ENCODE measurements around the gene PREP.
"Not testable (repeated sequence)": the region's sequence is repeated elsewhere in the genome, so short reads cannot be mapped to it uniquely, and the experiment has no call there.

Gene PREP

GRCh38 chr6:105270511-105270910, 132.4 kb downstream of the PREP start:
- DNase-seq (ENCODE audit: low spot score) = peak; percentile 36

GRCh38 chr6:105269390-105269789, 133.5 kb downstream of the PREP start:
- DNase-seq (ENCODE audit: low spot score) = no peak

- DNase-seq (ENCODE audit: low spot score) = no peak
Observed at GRCh38 chr6:105263685-105264610, 138.9 kb downstream of the PREP start.

GRCh38 chr6:105259913-105260889, 142.7 kb downstream of the PREP start:
- DNase-seq (ENCODE audit: low spot score) = no peak

GRCh38 chr6:105258816-105259215, 144.1 kb downstream of the PREP start:
- DNase-seq (ENCODE audit: low spot score) = no peak

- no peak for DNase-seq (ENCODE audit: low spot score)
Observed at GRCh38 chr6:105257340-105257739, 145.5 kb downstream of the PREP start.

- no peak for DNase-seq (ENCODE audit: low spot score)
Observed at GRCh38 chr6:105256619-105257018, 146.3 kb downstream of the PREP start.

- no peak for DNase-seq (ENCODE audit: low spot score)
Observed at GRCh38 chr6:105253787-105254186, 149.1 kb downstream of the PREP start.

GRCh38 chr6:105251689-105252088, 151.2 kb downstream of the PREP start:
- DNase-seq (ENCODE audit: low spot score) = no peak

GRCh38 chr6:105250533-105250932, 152.3 kb downstream of the PREP start:
- no peak for DNase-seq (ENCODE audit: low spot score)

GRCh38 chr6:105243487-105243886, 159.4 kb downstream of the PREP start:
- DNase-seq (ENCODE audit: low spot score) = no peak

GRCh38 chr6:105235155-105235554, 167.7 kb downstream of the PREP start:
- DNase-seq (ENCODE audit: low spot score) = no peak

GRCh38 chr6:105231771-105232170, 171.1 kb downstream of the PREP start:
- not testable (repeated sequence) for DNase-seq (ENCODE audit: low spot score)

Data from AG08395 (cell line).